ENCODE data around the gene SPRY1.

DNA sequence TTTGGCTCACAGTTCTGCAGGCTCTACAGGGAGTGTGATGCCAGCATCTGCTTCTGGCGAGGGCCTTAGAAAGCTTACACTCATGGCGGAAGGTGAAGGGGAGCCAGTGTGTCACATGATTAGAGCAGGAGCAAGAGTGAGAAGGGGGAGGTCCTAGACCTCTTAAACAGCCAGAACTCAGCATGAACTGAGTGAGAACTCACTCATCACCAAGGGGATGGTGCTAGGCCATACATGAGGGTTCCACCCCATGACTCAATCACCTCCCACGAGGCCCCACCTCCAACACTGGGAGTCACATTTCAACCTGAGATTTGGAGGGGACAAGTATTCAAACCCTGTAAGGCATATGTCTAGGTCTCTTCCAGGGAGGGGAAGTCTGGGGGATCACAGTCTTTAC is 33.4 kb downstream of the SPRY1 start:
- TF ChIP-seq, protein P1, sequence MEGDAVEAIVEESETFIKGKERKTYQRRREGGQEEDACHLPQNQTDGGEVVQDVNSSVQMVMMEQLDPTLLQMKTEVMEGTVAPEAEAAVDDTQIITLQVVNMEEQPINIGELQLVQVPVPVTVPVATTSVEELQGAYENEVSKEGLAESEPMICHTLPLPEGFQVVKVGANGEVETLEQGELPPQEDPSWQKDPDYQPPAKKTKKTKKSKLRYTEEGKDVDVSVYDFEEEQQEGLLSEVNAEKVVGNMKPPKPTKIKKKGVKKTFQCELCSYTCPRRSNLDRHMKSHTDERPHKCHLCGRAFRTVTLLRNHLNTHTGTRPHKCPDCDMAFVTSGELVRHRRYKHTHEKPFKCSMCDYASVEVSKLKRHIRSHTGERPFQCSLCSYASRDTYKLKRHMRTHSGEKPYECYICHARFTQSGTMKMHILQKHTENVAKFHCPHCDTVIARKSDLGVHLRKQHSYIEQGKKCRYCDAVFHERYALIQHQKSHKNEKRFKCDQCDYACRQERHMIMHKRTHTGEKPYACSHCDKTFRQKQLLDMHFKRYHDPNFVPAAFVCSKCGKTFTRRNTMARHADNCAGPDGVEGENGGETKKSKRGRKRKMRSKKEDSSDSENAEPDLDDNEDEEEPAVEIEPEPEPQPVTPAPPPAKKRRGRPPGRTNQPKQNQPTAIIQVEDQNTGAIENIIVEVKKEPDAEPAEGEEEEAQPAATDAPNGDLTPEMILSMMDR (IDR thresholded peaks at IDR 0.05): no peak
- no peak for TF ChIP-seq POLR2A (IDR thresholded peaks at IDR 0.05)

Measured in tibial nerve (tissue), 3 donors.